ENCODE data around the gene RBBP6. TPM values are rescaled to one million over a fixed set of nuclear protein-coding genes. Genes with fewer than 3 reads are reported as not detected.

The RBBP6 gene
- total RNA-seq, 8 experiments from 2014 or later, result 24.0 to 68.9 (median 38.8) TPM

DNA sequence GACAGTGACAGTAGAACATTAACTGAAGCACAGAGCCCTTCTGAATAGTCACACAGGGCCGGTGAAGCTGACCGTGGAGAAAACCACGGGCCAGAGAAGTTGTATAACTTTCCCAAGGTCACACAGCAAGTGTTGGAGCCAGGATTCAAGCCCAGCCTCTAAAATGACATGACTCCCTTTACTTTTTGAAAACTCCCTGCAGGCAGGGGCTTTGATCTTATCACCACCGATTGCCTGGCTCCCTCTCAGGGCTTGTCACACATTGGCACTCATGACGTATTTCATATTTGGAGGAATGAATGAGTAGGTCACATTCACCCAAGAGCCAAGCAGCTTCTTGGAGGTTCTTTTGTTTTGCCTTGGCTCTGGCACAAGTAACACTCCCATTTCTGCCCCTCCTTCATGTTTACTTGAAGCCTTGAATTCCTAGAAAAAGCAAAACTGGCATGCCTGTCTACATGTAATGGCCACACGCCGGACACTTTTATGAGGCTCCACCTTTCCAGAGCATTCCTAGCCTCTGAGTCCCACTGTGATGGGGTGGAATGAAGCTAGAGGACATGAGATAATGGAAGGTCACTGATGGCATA, 13.3 kb upstream of the RBBP6 start:
- ATAC-seq (replicated peaks in 6 of 8), result peak in 2 of 8 experiments; percentile 69 to 92
- in situ Hi-C loops (cut with MboI; ENCODE audit: low pct_unique_long_range_greater_than_20kb in 2 of 9, low sequenced_read_pairs in 9 of 9, unreplicated experiment in 9 of 9), result loop anchor here in 1 of 9 experiments (25.0 kb wide), 1 partner anchor 261 kb away; no protein-coding TSS in a partner anchor
- Histone ChIP-seq H3K4me3 (no peak overlapping the region), H3K27ac (no peak overlapping the region), H3K4me1 (replicated peaks in 1 of 2) (peaks cover 0 to 5% of the 10 kb centered on the region in 2 donors)
- 23 to 100% (median 80%) methylated on average over 1 to 6 of the region's 7 CpGs; no CpG with 5 or more reads in 3 of the 10 experiments for WGBS, 10 experiments

DNA sequence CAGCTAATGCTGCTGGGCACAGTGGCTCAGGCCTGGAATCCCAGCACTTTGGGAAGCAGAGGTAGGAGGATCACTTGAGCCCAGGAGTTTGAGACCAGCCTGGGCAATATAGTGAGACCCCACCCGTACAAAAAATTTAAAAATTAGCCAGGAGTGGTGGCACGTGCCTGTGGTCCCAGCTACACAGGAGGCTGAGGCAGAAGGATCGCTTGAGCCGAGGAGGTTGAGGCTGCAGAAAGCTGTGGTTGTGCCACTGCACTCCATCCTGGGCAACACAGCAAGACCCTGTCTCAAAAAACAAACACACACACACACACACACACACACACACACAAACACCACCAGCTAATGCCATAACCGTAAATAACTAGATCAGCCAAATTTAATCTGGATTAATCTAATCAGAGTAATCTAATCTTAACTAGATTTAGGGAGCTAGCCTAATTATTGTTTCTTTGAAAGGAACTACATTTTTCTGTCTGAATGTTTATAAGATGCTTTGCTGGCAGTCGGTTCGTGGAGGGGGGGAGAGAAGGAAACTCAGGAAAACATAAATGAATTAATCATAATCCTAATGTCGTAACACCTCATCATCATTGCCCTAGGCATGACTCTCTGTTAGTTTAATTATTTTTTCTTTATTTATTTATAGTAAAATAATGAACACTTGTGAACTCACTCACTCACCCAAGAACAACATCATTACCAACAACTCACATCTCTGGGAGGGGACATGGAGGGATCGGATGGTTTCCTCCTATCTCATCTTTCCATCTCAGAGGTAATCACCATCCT, 12.5 kb upstream of the RBBP6 start:
- peaks cover 0 to 5% of the 10 kb centered on the region in 2 donors for H3K4me1 ChIP-seq (replicated peaks in 1 of 2)
- in situ Hi-C loops (cut with MboI; ENCODE audit: low pct_unique_long_range_greater_than_20kb in 2 of 9, low sequenced_read_pairs in 9 of 9, unreplicated experiment in 9 of 9), result loop anchor here in 1 of 9 experiments (25.0 kb wide), 1 partner anchor 260 kb away; no protein-coding TSS in a partner anchor
- ATAC-seq (replicated peaks in 6 of 8), result no peak
- H3K4me3 ChIP-seq, result no peak overlapping the region
- no peak overlapping the region for H3K27ac ChIP-seq
- 58 to 100% (median 89%) methylated on average over 1 to 6 of the region's 9 CpGs for WGBS, 10 experiments

GRCh38 chr16:24531166-24531565, 8.2 kb upstream of the RBBP6 start:
- 0 to 100% (median 40%) methylated on average over 1 of the region's 1 CpG; no CpG with 5 or more reads in 1 of the 10 experiments for WGBS, 10 experiments
- in situ Hi-C loops (cut with MboI; ENCODE audit: low pct_unique_long_range_greater_than_20kb in 2 of 9, low sequenced_read_pairs in 9 of 9, unreplicated experiment in 9 of 9), result loop anchor here in 1 of 9 experiments (25.0 kb wide), 1 partner anchor 256 kb away; no protein-coding TSS in a partner anchor
- ATAC-seq (replicated peaks in 6 of 8), result no peak
- Histone ChIP-seq H3K4me1 (replicated peaks in 1 of 2) (no peaks in the 10 kb centered on the region), H3K27ac (no peak overlapping the region), H3K4me3 (no peak overlapping the region)

DNA sequence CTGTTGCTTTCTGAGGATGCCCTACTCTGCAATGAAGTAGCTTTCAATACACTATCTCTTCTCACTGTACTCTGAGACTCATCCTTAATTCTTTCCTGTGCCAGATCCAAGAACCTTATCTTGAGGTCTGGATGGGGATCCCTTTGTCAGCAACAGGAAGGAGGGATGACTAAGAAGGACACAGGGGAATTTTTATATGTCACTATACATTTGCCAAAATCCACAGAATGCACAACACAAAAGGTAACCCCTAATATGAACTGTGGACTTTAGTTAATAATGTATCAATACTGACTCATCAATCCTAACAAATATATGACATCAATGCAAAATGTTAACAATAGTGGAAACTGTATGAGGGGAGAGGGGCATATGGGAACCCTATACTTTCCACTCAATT, 4.7 kb upstream of the RBBP6 start:
- H3K27ac ChIP-seq, result no peak overlapping the region
- peaks cover 0 to 2% of the 10 kb centered on the region in 2 donors for H3K4me1 ChIP-seq (replicated peaks in 1 of 2)
- no peak for ATAC-seq (replicated peaks in 6 of 8)
- in situ Hi-C loops (cut with MboI; ENCODE audit: low pct_unique_long_range_greater_than_20kb in 2 of 9, low sequenced_read_pairs in 9 of 9, unreplicated experiment in 9 of 9), result loop anchor here in 1 of 9 experiments (25.0 kb wide), 1 partner anchor 253 kb away; no protein-coding TSS in a partner anchor
- no peak overlapping the region for H3K4me3 ChIP-seq

DNA sequence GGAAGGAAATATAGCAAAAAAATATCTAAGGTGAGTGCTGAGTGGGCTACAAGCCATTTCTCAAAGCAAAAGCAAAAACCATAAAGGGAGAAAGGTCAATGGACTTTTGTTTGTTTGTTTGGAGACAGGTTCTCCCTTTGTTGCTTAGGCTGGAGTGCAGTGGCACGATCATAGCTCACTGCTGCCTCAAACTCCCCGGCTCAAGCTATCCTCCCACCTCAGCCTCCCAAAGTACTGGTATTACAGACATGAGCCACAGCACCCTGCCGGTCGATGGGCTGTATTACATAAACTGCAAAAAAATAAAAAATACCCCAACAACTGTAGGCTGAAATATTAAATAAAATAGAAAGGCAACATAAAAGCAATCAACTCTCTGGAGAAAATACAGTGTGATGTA, 3.5 kb upstream of the RBBP6 start:
- 28 to 100% (median 77%) methylated on average over 2 to 4 of the region's 4 CpGs; no CpG with 5 or more reads in 1 of the 10 experiments for WGBS, 10 experiments
- H3K4me3 ChIP-seq, result no peak overlapping the region
- no peak for ATAC-seq (replicated peaks in 6 of 8)
- in situ Hi-C loops (cut with MboI; ENCODE audit: low pct_unique_long_range_greater_than_20kb in 2 of 9, low sequenced_read_pairs in 9 of 9, unreplicated experiment in 9 of 9), result loop anchor here in 1 of 9 experiments (25.0 kb wide), 1 partner anchor 251 kb away; no protein-coding TSS in a partner anchor
- H3K4me1 ChIP-seq (replicated peaks in 1 of 2), result peaks cover 0 to 2% of the 10 kb centered on the region in 2 donors
- H3K27ac ChIP-seq, result no peak overlapping the region

GRCh38 chr16:24536671-24537070, 2.7 kb upstream of the RBBP6 start:
- H3K4me3 ChIP-seq, result no peak overlapping the region
- 72 to 100% (median 94%) methylated on average over 1 to 5 of the region's 5 CpGs for WGBS, 10 experiments
- no peak for ATAC-seq (replicated peaks in 6 of 8)
- in situ Hi-C loops (cut with MboI; ENCODE audit: low pct_unique_long_range_greater_than_20kb in 2 of 9, low sequenced_read_pairs in 9 of 9, unreplicated experiment in 9 of 9), result loop anchor here in 1 of 9 experiments (25.0 kb wide), 1 partner anchor 251 kb away; no protein-coding TSS in a partner anchor
- no peak overlapping the region for H3K27ac ChIP-seq
- peaks cover 0 to 2% of the 10 kb centered on the region in 2 donors for H3K4me1 ChIP-seq (replicated peaks in 1 of 2)

DNA sequence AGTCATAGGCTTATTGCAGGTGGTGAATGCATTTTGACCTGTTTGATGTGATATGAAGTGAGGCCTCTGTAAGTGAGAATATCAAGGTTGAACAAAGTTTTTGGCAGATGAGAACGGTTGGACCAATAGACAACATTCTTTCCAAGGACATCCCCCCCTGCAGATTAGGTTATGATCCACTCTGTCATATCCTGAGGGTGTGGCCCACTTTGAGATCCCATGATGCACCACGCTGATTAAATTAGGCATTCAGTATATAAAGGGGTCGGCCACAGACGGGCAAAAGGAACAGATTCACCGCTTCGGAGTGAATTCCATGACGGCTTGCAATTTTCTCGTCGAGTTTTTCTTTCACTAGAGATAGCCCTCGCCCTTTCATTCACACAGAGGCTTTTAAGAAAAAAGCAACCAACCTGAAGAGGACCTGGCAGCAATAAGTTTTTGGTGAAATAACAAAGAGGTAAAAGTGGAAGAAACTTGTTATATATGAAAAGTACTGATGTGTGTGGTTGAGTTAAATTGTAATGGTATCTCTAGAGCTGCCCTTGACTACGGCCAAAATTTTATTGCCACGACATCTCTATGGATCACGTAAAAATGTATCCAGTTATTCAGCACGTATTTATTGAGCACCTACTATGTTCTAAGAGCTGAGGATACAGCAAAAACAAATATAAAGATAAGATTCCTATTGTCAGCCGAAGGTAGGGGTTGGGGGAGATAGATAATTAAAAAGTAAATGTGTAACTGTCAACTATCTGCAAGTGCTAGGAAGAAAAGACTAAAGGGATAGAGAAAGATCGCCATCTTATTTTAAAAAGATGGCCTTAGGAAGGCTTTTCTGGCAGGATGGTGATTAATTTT, 1.7 kb upstream of the RBBP6 start:
- in situ Hi-C loops (cut with MboI; ENCODE audit: low pct_unique_long_range_greater_than_20kb in 2 of 9, low sequenced_read_pairs in 9 of 9, unreplicated experiment in 9 of 9), result loop anchor here in 1 of 9 experiments (25.0 kb wide), 1 partner anchor 250 kb away; no protein-coding TSS in a partner anchor
- H3K27ac ChIP-seq, result no peak overlapping the region
- peaks cover 0 to 6% of the 10 kb centered on the region in 2 donors for H3K4me1 ChIP-seq (replicated peaks in 1 of 2)
- H3K4me3 ChIP-seq, result no peak overlapping the region
- no peak for ATAC-seq (replicated peaks in 6 of 8)
- WGBS, 10 experiments, result 67 to 90% (median 80%) methylated on average over 3 to 15 of the region's 16 CpGs

GRCh38 chr16:24538756-24539294, 541 bp upstream of the RBBP6 start:
- in situ Hi-C loops (cut with MboI; ENCODE audit: low pct_unique_long_range_greater_than_20kb in 2 of 9, low sequenced_read_pairs in 9 of 9, unreplicated experiment in 9 of 9), result loop anchor here in 1 of 9 experiments (25.0 kb wide), 1 partner anchor 248 kb away; no protein-coding TSS in a partner anchor
- WGBS, 10 experiments, result 12 to 80% (median 34%) methylated on average over 1 to 8 of the region's 11 CpGs; no CpG with 5 or more reads in 1 of the 10 experiments
- ATAC-seq (replicated peaks in 6 of 8), result peak in 7 of 8 experiments; percentile 60 to 76 (median 71)
- peaks cover 9 to 15% of the 10 kb centered on the region in 2 donors for H3K4me1 ChIP-seq (replicated peaks in 1 of 2)
- peak overlapping the region; percentile 65 to 89 (median 80) for H3K4me3 ChIP-seq
- peak overlapping the region; percentile 31 to 76 for H3K27ac ChIP-seq

GRCh38 chr16:24539850-24540601, 660 bp downstream of the RBBP6 start:
- H3K4me3 ChIP-seq, result peak overlapping the region; percentile 65 to 89 (median 80)
- WGBS, 10 experiments, result 0 to 20% (median 0%) methylated on average over 1 to 14 of the region's 64 CpGs; no CpG with 5 or more reads in 2 of the 10 experiments
- ATAC-seq (replicated peaks in 6 of 8), result peak; percentile 23 to 39 (median 32)
- H3K27ac ChIP-seq, result peak overlapping the region; percentile 95 to 99
- H3K4me1 ChIP-seq (replicated peaks in 1 of 2), result peaks cover 17% of the 10 kb centered on the region in 2 donors
- in situ Hi-C loops (cut with MboI; ENCODE audit: low pct_unique_long_range_greater_than_20kb in 2 of 9, low sequenced_read_pairs in 9 of 9, unreplicated experiment in 9 of 9), result loop anchor here in 1 of 9 experiments (25.0 kb wide), 1 partner anchor 247 kb away; no protein-coding TSS in a partner anchor

DNA sequence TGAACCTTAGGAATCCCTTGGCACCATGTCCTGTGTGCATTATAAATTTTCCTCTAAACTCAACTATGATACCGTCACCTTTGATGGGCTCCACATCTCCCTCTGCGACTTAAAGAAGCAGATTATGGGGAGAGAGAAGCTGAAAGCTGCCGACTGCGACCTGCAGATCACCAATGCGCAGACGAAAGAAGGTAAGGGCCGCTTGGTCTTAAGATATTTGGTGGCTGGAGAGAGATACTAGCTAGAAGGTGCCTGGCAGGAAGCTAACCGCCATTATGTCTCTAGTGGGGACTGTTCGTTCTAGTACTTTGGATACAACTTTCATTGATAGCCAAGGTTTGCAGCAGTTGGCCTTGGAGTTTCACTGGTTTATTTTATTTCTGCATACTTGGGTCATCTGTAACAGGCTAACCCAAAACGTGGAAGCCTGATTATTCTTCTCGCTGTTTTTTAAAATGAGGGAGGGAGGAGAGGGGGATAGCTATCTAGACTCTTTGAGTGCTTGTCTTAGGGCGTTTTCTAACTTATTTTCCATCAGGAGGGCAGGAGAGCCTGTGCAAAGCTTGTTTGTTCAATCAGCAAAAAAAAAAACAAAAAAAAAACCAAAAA, 1.3 kb downstream of the RBBP6 start:
- Histone ChIP-seq H3K4me1 (replicated peaks in 1 of 2) (peaks cover 17% of the 10 kb centered on the region in 2 donors), H3K27ac (peak overlapping the region; percentile 95 to 99), H3K4me3 (peak overlapping the region; percentile 65 to 89 (median 80))
- 0 to 6% (median 0%) methylated on average over 1 to 11 of the region's 12 CpGs for WGBS, 10 experiments
- ATAC-seq (replicated peaks in 6 of 8), result no peak
- in situ Hi-C loops (cut with MboI; ENCODE audit: low pct_unique_long_range_greater_than_20kb in 2 of 9, low sequenced_read_pairs in 9 of 9, unreplicated experiment in 9 of 9), result loop anchor here in 1 of 9 experiments (25.0 kb wide), 1 partner anchor 247 kb away; no protein-coding TSS in a partner anchor

- peak overlapping the region; percentile 65 to 89 (median 80) for H3K4me3 ChIP-seq
- 0 to 20% (median 3%) methylated on average over 1 to 7 of the region's 7 CpGs for WGBS, 10 experiments
- no peak for ATAC-seq (replicated peaks in 6 of 8)
- peaks cover 17% of the 10 kb centered on the region in 2 donors for H3K4me1 ChIP-seq (replicated peaks in 1 of 2)
- in situ Hi-C loops (cut with MboI; ENCODE audit: low pct_unique_long_range_greater_than_20kb in 2 of 9, low sequenced_read_pairs in 9 of 9, unreplicated experiment in 9 of 9), result loop anchor here in 1 of 9 experiments (25.0 kb wide), 1 partner anchor 246 kb away; no protein-coding TSS in a partner anchor
- no peak overlapping the region for H3K27ac ChIP-seq
These were observed 2.0 kb downstream of the RBBP6 start for GRCh38 chr16:24541233-24541933.
